NCI-H2029 treated with DMSO at 0.1 percent for 48 hours (cell line): ENCODE measurements around the gene SSBP1.
"Not testable (repeated sequence)": the region's sequence is repeated elsewhere in the genome, so short reads cannot be mapped to it uniquely, and the experiment has no call there.

Experiments used
- DNase-seq: peaks from one replicate; lab custom pipeline; 2025; lab: John Stamatoyannopoulos, UW

The SSBP1 gene

GRCh38 chr7:141737836-141738591 is at the start of gene SSBP1:
SSBP1 (plus strand) TSS chr7:141738358; CDS start chr7:141739167, 809 bp downstream.
- peak; percentile 95 for DNase-seq

- not testable (repeated sequence) for DNase-seq
These were observed 48.9 kb upstream of the SSBP1 start for GRCh38 chr7:141689072-141689825.

- DNase-seq = no peak
These were observed 46.6 kb upstream of the SSBP1 start for GRCh38 chr7:141691540-141691939.

GRCh38 chr7:141691961-141692360 is 46.2 kb upstream of the SSBP1 start:
- DNase-seq = no peak

- no peak for DNase-seq
These were observed 45.1 kb upstream of the SSBP1 start for GRCh38 chr7:141693082-141693481.

GRCh38 chr7:141695803-141696289 is 42.3 kb upstream of the SSBP1 start:
- peak; percentile 52 for DNase-seq

GRCh38 chr7:141696348-141696747 is 41.8 kb upstream of the SSBP1 start:
- DNase-seq = no peak

GRCh38 chr7:141697211-141697871 is 40.8 kb upstream of the SSBP1 start:
- DNase-seq = no peak

GRCh38 chr7:141698247-141699015 is 39.7 kb upstream of the SSBP1 start:
- peak; percentile 39 for DNase-seq

GRCh38 chr7:141699860-141700259 is 38.3 kb upstream of the SSBP1 start:
- no peak for DNase-seq

- DNase-seq = no peak
These were observed 37.8 kb upstream of the SSBP1 start for GRCh38 chr7:141700296-141700847.

- no peak for DNase-seq
These were observed 37.2 kb upstream of the SSBP1 start for GRCh38 chr7:141700848-141701371.

GRCh38 chr7:141701489-141702046 is 36.6 kb upstream of the SSBP1 start:
- no peak for DNase-seq

GRCh38 chr7:141702047-141702567 is 36.1 kb upstream of the SSBP1 start, which contains the start of gene DENND11:
DENND11 (minus strand) TSS chr7:141702166; CDS start chr7:141702153, 13 bp downstream.
- DNase-seq = peak; percentile 40

GRCh38 chr7:141702892-141703291 is 35.3 kb upstream of the SSBP1 start:
- DNase-seq = no peak

- DNase-seq = no peak
These were observed 34.0 kb upstream of the SSBP1 start for GRCh38 chr7:141704112-141704511.

- DNase-seq = no peak
These were observed 33.4 kb upstream of the SSBP1 start for GRCh38 chr7:141704741-141705140.

GRCh38 chr7:141706239-141707064 is 31.7 kb upstream of the SSBP1 start:
- DNase-seq = no peak

GRCh38 chr7:141708351-141708750 is 29.8 kb upstream of the SSBP1 start, which contains the start of gene WEE2:
WEE2 (plus strand) TSS chr7:141708353; CDS start chr7:141708759, 406 bp downstream.
- no peak for DNase-seq
